ENCODE data around the gene TNFRSF1A.

GRCh38 chr12:6302621-6303020 is 39.3 kb downstream of the TNFRSF1A start:
- TF ChIP-seq EP300 (conservative IDR thresholded peaks at IDR 0.05; ENCODE audit: poor library complexity, severe bottlenecking) (no peak), CTCF (IDR thresholded peaks at IDR 0.05; ENCODE audit: poor library complexity, severe bottlenecking) (no peak), TAF1 (IDR thresholded peaks at IDR 0.05; ENCODE audit: low read depth) (no peak)
